WTC11 (cell line): ENCODE data around the gene PXK.

Source experiments
- FOXK1 ChIP-seq: sonication (generic); formaldehyde crosslinking; IDR thresholded peaks from 2 replicates; pipeline ENCODE4 v1.8.0; 2022; ENCODE audit warnings: mild to moderate bottlenecking, moderate library complexity, missing genetic modification reagents
- SP1 ChIP-seq: sonication (generic); formaldehyde crosslinking; conservative IDR thresholded peaks from 2 replicates; pipeline ENCODE4 v1.8.1; 2022; ENCODE audit warnings: missing genetic modification reagents
- TP53 ChIP-seq: sonication (generic); formaldehyde crosslinking; IDR thresholded peaks from 2 replicates; pipeline ENCODE4 v1.8.1; 2023; ENCODE audit warnings: mild to moderate bottlenecking, missing genetic modification reagents
- TF ChIP-seq, protein P1 (sequence below): sonication (generic); formaldehyde crosslinking; IDR thresholded peaks from 2 replicates; pipeline ENCODE4 v1.8.1; 2023; ENCODE audit warnings: mild to moderate bottlenecking, missing genetic modification reagents
- TF ChIP-seq, protein P2 (sequence below): fragments of 200-600 bp; IDR thresholded peaks from 2 replicates; pipeline ENCODE4 v1.8.0; 2022; ENCODE audit warnings: antibody characterized with exemption
- TF ChIP-seq, protein P3 (sequence below): sonication (generic); formaldehyde crosslinking; IDR thresholded peaks from 2 replicates; pipeline ENCODE4 v1.8.0; 2022; ENCODE audit warnings: mild to moderate bottlenecking, missing genetic modification reagents

DNA sequence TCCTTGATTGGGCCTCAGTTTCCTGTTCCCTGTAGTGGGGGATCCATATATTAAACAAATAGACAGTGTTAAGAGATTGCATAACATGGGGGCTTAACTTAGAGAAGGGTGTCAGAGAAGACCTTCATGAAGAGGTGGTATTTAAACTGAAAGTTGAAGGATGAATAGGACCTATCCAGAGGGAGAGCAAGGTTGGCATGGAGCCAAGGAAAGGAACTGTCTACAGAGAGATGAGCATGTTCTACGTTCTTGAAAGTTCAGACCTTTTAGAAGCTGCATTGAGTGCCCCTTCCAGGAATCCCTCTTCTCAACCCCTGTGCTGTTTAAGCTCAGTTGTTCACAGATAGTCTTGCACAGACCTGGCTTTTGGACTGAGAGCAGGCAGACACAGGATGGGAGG is 24.0 kb upstream of the PXK start:
- TF ChIP-seq, protein P1, sequence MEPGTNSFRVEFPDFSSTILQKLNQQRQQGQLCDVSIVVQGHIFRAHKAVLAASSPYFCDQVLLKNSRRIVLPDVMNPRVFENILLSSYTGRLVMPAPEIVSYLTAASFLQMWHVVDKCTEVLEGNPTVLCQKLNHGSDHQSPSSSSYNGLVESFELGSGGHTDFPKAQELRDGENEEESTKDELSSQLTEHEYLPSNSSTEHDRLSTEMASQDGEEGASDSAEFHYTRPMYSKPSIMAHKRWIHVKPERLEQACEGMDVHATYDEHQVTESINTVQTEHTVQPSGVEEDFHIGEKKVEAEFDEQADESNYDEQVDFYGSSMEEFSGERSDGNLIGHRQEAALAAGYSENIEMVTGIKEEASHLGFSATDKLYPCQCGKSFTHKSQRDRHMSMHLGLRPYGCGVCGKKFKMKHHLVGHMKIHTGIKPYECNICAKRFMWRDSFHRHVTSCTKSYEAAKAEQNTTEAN (CRISPR knock-in tag): no peak
- TF ChIP-seq, protein P2, sequence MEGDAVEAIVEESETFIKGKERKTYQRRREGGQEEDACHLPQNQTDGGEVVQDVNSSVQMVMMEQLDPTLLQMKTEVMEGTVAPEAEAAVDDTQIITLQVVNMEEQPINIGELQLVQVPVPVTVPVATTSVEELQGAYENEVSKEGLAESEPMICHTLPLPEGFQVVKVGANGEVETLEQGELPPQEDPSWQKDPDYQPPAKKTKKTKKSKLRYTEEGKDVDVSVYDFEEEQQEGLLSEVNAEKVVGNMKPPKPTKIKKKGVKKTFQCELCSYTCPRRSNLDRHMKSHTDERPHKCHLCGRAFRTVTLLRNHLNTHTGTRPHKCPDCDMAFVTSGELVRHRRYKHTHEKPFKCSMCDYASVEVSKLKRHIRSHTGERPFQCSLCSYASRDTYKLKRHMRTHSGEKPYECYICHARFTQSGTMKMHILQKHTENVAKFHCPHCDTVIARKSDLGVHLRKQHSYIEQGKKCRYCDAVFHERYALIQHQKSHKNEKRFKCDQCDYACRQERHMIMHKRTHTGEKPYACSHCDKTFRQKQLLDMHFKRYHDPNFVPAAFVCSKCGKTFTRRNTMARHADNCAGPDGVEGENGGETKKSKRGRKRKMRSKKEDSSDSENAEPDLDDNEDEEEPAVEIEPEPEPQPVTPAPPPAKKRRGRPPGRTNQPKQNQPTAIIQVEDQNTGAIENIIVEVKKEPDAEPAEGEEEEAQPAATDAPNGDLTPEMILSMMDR: no peak
- TF ChIP-seq SP1 (CRISPR knock-in tag) (no peak), FOXK1 (CRISPR knock-in tag) (no peak), TP53 (CRISPR knock-in tag) (no peak)
- TF ChIP-seq, protein P3, sequence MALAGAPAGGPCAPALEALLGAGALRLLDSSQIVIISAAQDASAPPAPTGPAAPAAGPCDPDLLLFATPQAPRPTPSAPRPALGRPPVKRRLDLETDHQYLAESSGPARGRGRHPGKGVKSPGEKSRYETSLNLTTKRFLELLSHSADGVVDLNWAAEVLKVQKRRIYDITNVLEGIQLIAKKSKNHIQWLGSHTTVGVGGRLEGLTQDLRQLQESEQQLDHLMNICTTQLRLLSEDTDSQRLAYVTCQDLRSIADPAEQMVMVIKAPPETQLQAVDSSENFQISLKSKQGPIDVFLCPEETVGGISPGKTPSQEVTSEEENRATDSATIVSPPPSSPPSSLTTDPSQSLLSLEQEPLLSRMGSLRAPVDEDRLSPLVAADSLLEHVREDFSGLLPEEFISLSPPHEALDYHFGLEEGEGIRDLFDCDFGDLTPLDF (CRISPR knock-in tag): no peak
